C4-2B (cell line): Measurements from ENCODE around the gene EEA1.

Source experiments
- CTCF ChIP-seq: fragments of 450-650 bp; conservative IDR thresholded peaks from 2 replicates; pipeline ENCODE4 v1.5.1; 2017; ENCODE audit warnings: mild to moderate bottlenecking
- ZFX ChIP-seq: fragments of 450-650 bp; IDR thresholded peaks from 2 replicates; pipeline ENCODE4 v1.6.1; 2017

DNA sequence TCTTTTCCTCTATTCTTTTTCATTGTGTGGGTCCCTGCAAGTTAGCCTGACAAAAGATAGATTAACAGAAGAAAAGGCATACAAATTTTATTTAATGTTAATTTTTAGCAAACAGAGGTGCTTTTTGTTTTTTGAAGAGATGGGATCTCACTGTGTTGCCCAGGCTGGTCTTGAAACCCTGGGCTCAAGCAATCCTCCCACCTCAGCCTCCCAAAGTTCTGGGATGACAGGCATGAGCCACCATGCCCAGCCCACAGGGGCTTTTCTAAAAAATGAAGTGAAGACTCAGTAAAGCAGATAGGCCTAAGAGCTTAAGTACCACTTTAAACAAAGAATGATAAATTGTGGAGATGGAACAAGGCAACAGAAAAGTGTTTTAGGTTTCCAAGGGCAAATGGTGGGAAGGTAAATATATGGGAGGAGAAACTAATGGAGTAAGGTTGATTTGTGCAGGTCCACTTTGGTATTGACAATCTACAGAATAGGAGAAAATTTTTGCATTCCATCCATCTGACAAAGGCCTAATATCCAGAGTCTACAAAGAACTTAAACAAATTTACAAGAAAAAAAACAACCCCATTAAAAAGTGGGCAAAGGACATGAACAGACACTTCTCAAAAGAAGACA lies 18.6 kb upstream of the EEA1 start:
- no peak for TF ChIP-seq CTCF
- no peak for TF ChIP-seq ZFX
